Ammon's horn (tissue), 1 donor: ENCODE data around the gene CRBN.

Source experiments
- DNase-seq: peaks from one replicate; pipeline ENCODE4 v3.0.0-alpha.2; 2016; ENCODE audit warnings: low spot score

The CRBN gene

GRCh38 chr3:3110299-3110630, 69.2 kb downstream of the CRBN start, which contains the start of gene IL5RA:
TSS of gene IL5RA (minus strand) at chr3:3110374. CDS start at chr3:3104984, 5,390 bp downstream.
- DNase-seq, result no peak

- DNase-seq, result no peak
These were observed 69.8 kb downstream of the CRBN start for GRCh38 chr3:3109407-3110298.

- no peak for DNase-seq
These were observed 71.6 kb downstream of the CRBN start for GRCh38 chr3:3107858-3108257.

- DNase-seq, result no peak
These were observed 72.3 kb downstream of the CRBN start for GRCh38 chr3:3107181-3107580.

- no peak for DNase-seq
These were observed 73.7 kb downstream of the CRBN start for GRCh38 chr3:3105815-3106214.

- DNase-seq, result no peak
These were observed 74.2 kb downstream of the CRBN start for GRCh38 chr3:3105246-3105645.

- DNase-seq, result no peak
These were observed 76.7 kb downstream of the CRBN start for GRCh38 chr3:3102751-3103150.

GRCh38 chr3:3101660-3102458, 77.6 kb downstream of the CRBN start:
- no peak for DNase-seq
